GM18511 (cell line): Measurements from ENCODE around the gene PPP1R14C.
"Not testable (repeated sequence)": the region's sequence is repeated elsewhere in the genome, so short reads cannot be mapped to it uniquely, and the experiment has no call there.

Experiments
- ATAC-seq: cut with Tn5 transposase; IDR thresholded peaks from one replicate; pipeline ENCODE4 v1.9.1; 2021; ENCODE audit warnings: mild to moderate bottlenecking, moderate library complexity; ENCODE audit not compliant: unreplicated experiment

The PPP1R14C gene

GRCh38 chr6:150165020-150165702 is 22.3 kb downstream of the PPP1R14C start:
- ATAC-seq, result no peak

GRCh38 chr6:150167479-150167873 is 24.6 kb downstream of the PPP1R14C start:
- no peak for ATAC-seq

GRCh38 chr6:150169181-150169580 is 26.3 kb downstream of the PPP1R14C start:
- no peak for ATAC-seq

- no peak for ATAC-seq
Observed at GRCh38 chr6:150169609-150170008, 26.8 kb downstream of the PPP1R14C start.

GRCh38 chr6:150172929-150173328 is 30.1 kb downstream of the PPP1R14C start:
- no peak for ATAC-seq

- ATAC-seq, result no peak
Observed at GRCh38 chr6:150175586-150176151, 32.8 kb downstream of the PPP1R14C start.

- no peak for ATAC-seq
Observed at GRCh38 chr6:150176152-150176551, 33.3 kb downstream of the PPP1R14C start.

GRCh38 chr6:150176659-150177058 is 33.8 kb downstream of the PPP1R14C start:
- no peak for ATAC-seq

- no peak for ATAC-seq
Observed at GRCh38 chr6:150177259-150177951, 34.6 kb downstream of the PPP1R14C start.

GRCh38 chr6:150177952-150178520 is 35.2 kb downstream of the PPP1R14C start:
- ATAC-seq, result no peak

- ATAC-seq, result no peak
Observed at GRCh38 chr6:150179030-150179429, 36.2 kb downstream of the PPP1R14C start.

GRCh38 chr6:150179907-150180424 is 37.1 kb downstream of the PPP1R14C start:
- not testable (repeated sequence) for ATAC-seq

GRCh38 chr6:150180517-150180916 is 37.7 kb downstream of the PPP1R14C start:
- ATAC-seq, result no peak

GRCh38 chr6:150182460-150183078 is 39.7 kb downstream of the PPP1R14C start:
- ATAC-seq, result no peak

- ATAC-seq, result no peak
Observed at GRCh38 chr6:150183105-150183504, 40.3 kb downstream of the PPP1R14C start.

- ATAC-seq, result no peak
Observed at GRCh38 chr6:150183966-150184365, 41.1 kb downstream of the PPP1R14C start.

- no peak for ATAC-seq
Observed at GRCh38 chr6:150184850-150185731, 42.2 kb downstream of the PPP1R14C start.

GRCh38 chr6:150185732-150186117 is 42.9 kb downstream of the PPP1R14C start:
- ATAC-seq, result no peak

GRCh38 chr6:150186129-150186898 is 43.5 kb downstream of the PPP1R14C start:
- no peak for ATAC-seq
